H9 (cell line): ENCODE data around the gene THOP1. TPM values are rescaled to one million over a fixed set of nuclear protein-coding genes. Genes with fewer than 3 reads are reported as not detected.
A peak's percentile ranks its signal among the peaks of the same experiment; 100 is the strongest.

Source experiments
- DNase-seq: peaks from one replicate; pipeline ENCODE4 v3.0.0-alpha.2; 2017
- H2AFZ ChIP-seq: one replicate; pipeline ENCODE4 v1.6.1; 2013; ENCODE audit warnings: mild to moderate bottlenecking, low read length, control low read depth, moderate library complexity
- H2AK5ac ChIP-seq: 2 replicates; pipeline ENCODE4 v1.6.1; 2013; ENCODE audit warnings: low read length, control low read depth, mixed read lengths; ENCODE audit not compliant: insufficient read length
- H2BK120ac ChIP-seq: one replicate; pipeline ENCODE4 v1.6.1; 2013; ENCODE audit warnings: low read depth, mild to moderate bottlenecking, low read length, control low read depth, inconsistent platforms; ENCODE audit not compliant: poor library complexity, severe bottlenecking
- H2BK12ac ChIP-seq: 2 replicates; pipeline ENCODE4 v1.6.1; 2013; ENCODE audit warnings: low read length, control low read depth, mixed read lengths, low read depth; ENCODE audit not compliant: insufficient read length
- H2BK15ac ChIP-seq: 2 replicates; pipeline ENCODE4 v1.6.1; 2013; ENCODE audit warnings: low read depth, low read length, control low read depth
- H2BK20ac ChIP-seq: one replicate; pipeline ENCODE4 v1.6.1; 2013; ENCODE audit warnings: low read depth, mild to moderate bottlenecking, low read length, control low read depth, inconsistent platforms; ENCODE audit not compliant: poor library complexity, severe bottlenecking
- H2BK5ac ChIP-seq: 2 replicates; pipeline ENCODE4 v1.6.1; 2013; ENCODE audit warnings: low read length, control low read depth, mixed read lengths; ENCODE audit not compliant: insufficient read length
- H3K14ac ChIP-seq: 2 replicates; pipeline ENCODE4 v1.6.1; 2013; ENCODE audit warnings: low read length, control low read depth; ENCODE audit not compliant: insufficient read depth
- H3K18ac ChIP-seq: 2 replicates; pipeline ENCODE4 v1.6.1; 2013; ENCODE audit warnings: low read depth, mild to moderate bottlenecking, mixed read lengths, low read length, control low read depth; ENCODE audit not compliant: insufficient read length
- H3K23ac ChIP-seq: 2 replicates; pipeline ENCODE4 v1.6.1; 2013; ENCODE audit warnings: low read length, control low read depth, mixed read lengths, low read depth; ENCODE audit not compliant: insufficient read length
- H3K23me2 ChIP-seq: 2 replicates; pipeline ENCODE4 v1.6.1; 2013; ENCODE audit warnings: low read depth, mild to moderate bottlenecking, mixed read lengths, low read length, control low read depth; ENCODE audit not compliant: insufficient read length, poor library complexity, severe bottlenecking
- H3K27ac ChIP-seq: 2 replicates; pipeline ENCODE4 v1.5.1; 2013; ENCODE audit warnings: low read length, control low read depth, mixed read lengths, low read depth; ENCODE audit not compliant: insufficient read length
- H3K27me3 ChIP-seq: 2 replicates; pipeline ENCODE4 v1.6.1; 2013; ENCODE audit warnings: low read length, control low read depth, inconsistent platforms; ENCODE audit not compliant: insufficient read depth
- H3K4ac ChIP-seq: 2 replicates; pipeline ENCODE4 v1.6.1; 2013; ENCODE audit warnings: low read depth, mild to moderate bottlenecking, control low read depth, inconsistent platforms, low read length, moderate library complexity
- H3K4me1 ChIP-seq: 2 replicates; pipeline ENCODE4 v1.6.1; 2013; ENCODE audit warnings: low read length, control low read depth, inconsistent platforms; ENCODE audit not compliant: insufficient read depth
- H3K4me2 ChIP-seq: 2 replicates; pipeline ENCODE4 v1.6.1; 2013; ENCODE audit warnings: low read length, control low read depth, mixed read lengths; ENCODE audit not compliant: insufficient read length, insufficient read depth
- H3K56ac ChIP-seq: 2 replicates; pipeline ENCODE4 v1.6.1; 2013; ENCODE audit warnings: low read depth, mild to moderate bottlenecking, mixed read lengths, low read length, control low read depth; ENCODE audit not compliant: insufficient read length
- H3K79me1 ChIP-seq: 2 replicates; pipeline ENCODE4 v1.6.1; 2013; ENCODE audit warnings: low read depth, mild to moderate bottlenecking, moderate library complexity, low read length, control low read depth, inconsistent platforms; ENCODE audit not compliant: insufficient read depth, poor library complexity, severe bottlenecking
- H3K79me2 ChIP-seq: 2 replicates; pipeline ENCODE4 v1.6.1; 2013; ENCODE audit warnings: low read length, control low read depth, inconsistent platforms; ENCODE audit not compliant: insufficient read depth
- H3K9ac ChIP-seq: 2 replicates; pipeline ENCODE4 v1.6.1; 2013; ENCODE audit warnings: low read length, control low read depth, mixed read lengths; ENCODE audit not compliant: insufficient read length; ENCODE audit errors: extremely low read depth
- H3K9me3 ChIP-seq: one replicate; pipeline ENCODE4 v1.6.1; 2013; ENCODE audit warnings: low read depth, low read length, inconsistent platforms; ENCODE audit not compliant: control insufficient read depth
- H3T11ph ChIP-seq: one replicate; pipeline ENCODE4 v1.6.1; 2013; ENCODE audit warnings: mild to moderate bottlenecking, low read length, control low read depth, inconsistent platforms
- H4K20me1 ChIP-seq: one replicate; pipeline ENCODE4 v1.6.1; 2013; ENCODE audit not compliant: control insufficient read depth, insufficient read length, insufficient read depth
- H4K5ac ChIP-seq: 2 replicates; pipeline ENCODE4 v1.6.1; 2013; ENCODE audit warnings: low read depth, mild to moderate bottlenecking, mixed read lengths, low read length, control low read depth; ENCODE audit not compliant: insufficient read length
- H4K8ac ChIP-seq: replicated peaks from 2 replicates; pipeline ENCODE4 v1.6.1; 2013; ENCODE audit warnings: low read length, control low read depth, mixed read lengths, low read depth; ENCODE audit not compliant: insufficient read length
- H4K91ac ChIP-seq: 2 replicates; pipeline ENCODE4 v1.6.1; 2013; ENCODE audit warnings: low read depth, mild to moderate bottlenecking, moderate library complexity, mixed read lengths, low read length, control low read depth; ENCODE audit not compliant: insufficient read length
- H3K27ac Mint-ChIP-seq, 3 experiments: 2 replicates in 2 of 3; 3 replicates in 1 of 3; pipeline ENCODE4 v1.8.0; 2020 to 2021; ENCODE audit warnings: mixed read lengths in 3 of 3, mild to moderate bottlenecking in 1 of 3, moderate library complexity in 1 of 3
- H3K27me3 Mint-ChIP-seq: 2 replicates; pipeline ENCODE4 v1.8.0; 2021; ENCODE audit warnings: low read depth, mild to moderate bottlenecking, moderate library complexity, mixed read lengths
- H3K36me3 Mint-ChIP-seq, 3 experiments: 2 replicates in 2 of 3; 3 replicates in 1 of 3; pipeline ENCODE4 v1.8.0; 2020 to 2021; ENCODE audit warnings: low read depth in 3 of 3, mixed read lengths in 3 of 3; ENCODE audit not compliant: insufficient read depth in 1 of 3
- H3K4me1 Mint-ChIP-seq, 2 experiments: 2 replicates each; pipeline ENCODE4 v1.8.0; 2020; ENCODE audit warnings: mixed read lengths in 2 of 2
- H3K4me3 Mint-ChIP-seq, 2 experiments: 2 replicates in 1 of 2; 3 replicates in 1 of 2; pipeline ENCODE4 v1.8.0; 2020 to 2021; ENCODE audit warnings: mild to moderate bottlenecking in 2 of 2, mixed read lengths in 2 of 2, moderate library complexity in 1 of 2
- H3K9me3 Mint-ChIP-seq, 2 experiments: 2 replicates in 1 of 2; 3 replicates in 1 of 2; pipeline ENCODE4 v1.8.0; 2020; ENCODE audit warnings: mild to moderate bottlenecking in 2 of 2, mixed read lengths in 2 of 2, moderate library complexity in 1 of 2
- CTCF ChIP-seq: fragments of 200-600 bp; sonication (generic); conservative IDR thresholded peaks from 3 replicates; pipeline ENCODE4 v1.8.0; 2021; ENCODE audit warnings: antibody characterized with exemption, mild to moderate bottlenecking
- WGBS: extraction: QIAGEN DNeasy Blood & Tissue Kit; methylation state at CpG from one replicate; pipeline ENCODE4 v1.1.7; 2013; ENCODE audit warnings: missing lambda C conversion rate, low lambda C conversion rate, mixed read lengths; ENCODE audit not compliant: insufficient read length; ENCODE audit errors: extremely low coverage; 5-methylcytosine and 5-hydroxymethylcytosine counted together
- total RNA-seq: library from RNA; stranded (reverse); gene quantifications from 2 replicates; pipeline ENCODE4 v1.2.1, GENCODE V29; 2021

The THOP1 gene
- total RNA-seq, 1 experiment from 2014 or later, result 150 TPM

GRCh38 chr19:2840794-2841791 lies 55.8 kb downstream of the THOP1 start, which contains the start of gene ZNF555:
Gene ZNF555, plus strand, starts transcription at chr19:2841475. Its CDS starts 98 bp downstream, at chr19:2841573.
- peak; percentile 99 for DNase-seq
- Histone ChIP-seq H3K27me3 (no peaks in the 10 kb centered on the region), H3K4me1 (no peaks in the 10 kb centered on the region), H3K23me2 (peaks cover 5% of the 10 kb centered on the region), H3K56ac (no peak within 1 kb of the TSS), H2BK12ac (no peak within 1 kb of the TSS), H4K5ac (no peak within 1 kb of the TSS), H4K91ac (no peak within 1 kb of the TSS), H4K8ac (no peak within 1 kb of the TSS), H3K9ac (peak within 1 kb of the TSS; percentile 7), H2BK15ac (no peak within 1 kb of the TSS; the same call in 1 of the 2 replicates), H2BK20ac (no peak within 1 kb of the TSS), H3K14ac (peak within 1 kb of the TSS; percentile 76; the same call in 1 of the 2 replicates), H3K27ac (no peak within 1 kb of the TSS), H2AFZ (no peak within 1 kb of the TSS), H3K18ac (peak within 1 kb of the TSS; percentile 85), H3K4ac (no peak within 1 kb of the TSS), H3K23ac (no peak within 1 kb of the TSS), H3K79me2 (no peaks in the 10 kb centered on the region), H3K4me2 (peak within 1 kb of the TSS; percentile 62), H3K9me3 (peaks cover 9% of the 10 kb centered on the region), H4K20me1 (no peaks in the 10 kb centered on the region), H2BK120ac (no peak within 1 kb of the TSS), H3K79me1 (no peaks in the 10 kb centered on the region), H3T11ph (no peak within 1 kb of the TSS), H2AK5ac (no peak within 1 kb of the TSS), H2BK5ac (no peak within 1 kb of the TSS)
- H3K4me1 Mint-ChIP-seq, result peaks cover 5 to 13% of the 10 kb centered on the region in 2 experiments
- no peaks in the 10 kb centered on the region; the same call in 1 of the 2 replicates for H3K27me3 Mint-ChIP-seq
- H3K27ac Mint-ChIP-seq, result peak within 1 kb of the TSS in 2 of 3 experiments; percentile 27 to 53; a peak in 3 of 7 replicates
- peak within 1 kb of the TSS; percentile 81 to 91 for H3K4me3 Mint-ChIP-seq
- H3K36me3 Mint-ChIP-seq, result peaks cover 29 to 31% (median 30%) of the 10 kb centered on the region in 3 experiments
- WGBS, result no CpG with 5 or more reads among the region's 106 CpGs
- peak; percentile 63 for TF ChIP-seq CTCF
- peaks cover 23 to 39% of the 10 kb centered on the region in 2 experiments for H3K9me3 Mint-ChIP-seq
